Measurements from ENCODE around the gene CFAP299.

CFAP299 gene

DNA sequence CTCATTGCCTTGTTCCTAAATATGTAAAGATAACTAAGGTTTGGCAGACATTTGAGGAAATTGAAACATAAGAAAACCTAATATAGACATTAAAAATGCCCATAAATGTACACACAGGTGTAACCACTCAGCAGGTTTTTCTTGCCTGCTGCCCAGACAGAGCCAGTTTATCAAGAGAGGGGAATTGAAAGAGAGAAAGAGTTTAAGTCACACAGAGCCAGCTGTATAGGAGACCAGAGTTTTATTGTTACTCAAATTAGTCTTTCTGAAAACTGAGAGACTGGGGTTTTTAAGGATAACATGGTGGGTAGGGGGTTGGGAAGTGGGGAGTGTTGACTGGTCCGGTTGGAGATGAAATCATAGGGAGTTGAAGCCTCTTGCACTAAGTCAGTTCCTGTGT is 119.0 kb downstream of the CFAP299 start:
- Histone ChIP-seq H3K79me2 (ENCODE audit: insufficient read depth, low read length) (no peaks in the 10 kb centered on the region), H4K20me1 (ENCODE audit: low read depth, low read length) (no peaks in the 10 kb centered on the region), H3K9me2 (replicated peaks; ENCODE audit: insufficient read depth, low read length) (no peaks in the 10 kb centered on the region), H3K9me3 (ENCODE audit: insufficient read depth, low read length) (no peaks in the 10 kb centered on the region), H3F3A (ENCODE audit: insufficient read depth) (no peaks in the 10 kb centered on the region), H3K4me3 (ENCODE audit: insufficient read depth, low read length, poor library complexity, severe bottlenecking) (no peak overlapping the region), H2AFZ (ENCODE audit: low read depth, low read length, severe bottlenecking) (no peak overlapping the region), H3K4me2 (ENCODE audit: low read depth, low read length, poor library complexity, severe bottlenecking) (no peak overlapping the region), H3K9ac (ENCODE audit: low read length) (no peak overlapping the region), H3K27ac (ENCODE audit: low read depth, low read length) (no peak overlapping the region), H3K36me3 (ENCODE audit: low read length) (no peaks in the 10 kb centered on the region), H3K27me3 (ENCODE audit: low read length) (no peaks in the 10 kb centered on the region)
- no peak for TF ChIP-seq EZH2phosphoT487 (conservative IDR thresholded peaks at IDR 0.05; ENCODE audit: low read length)

DNA sequence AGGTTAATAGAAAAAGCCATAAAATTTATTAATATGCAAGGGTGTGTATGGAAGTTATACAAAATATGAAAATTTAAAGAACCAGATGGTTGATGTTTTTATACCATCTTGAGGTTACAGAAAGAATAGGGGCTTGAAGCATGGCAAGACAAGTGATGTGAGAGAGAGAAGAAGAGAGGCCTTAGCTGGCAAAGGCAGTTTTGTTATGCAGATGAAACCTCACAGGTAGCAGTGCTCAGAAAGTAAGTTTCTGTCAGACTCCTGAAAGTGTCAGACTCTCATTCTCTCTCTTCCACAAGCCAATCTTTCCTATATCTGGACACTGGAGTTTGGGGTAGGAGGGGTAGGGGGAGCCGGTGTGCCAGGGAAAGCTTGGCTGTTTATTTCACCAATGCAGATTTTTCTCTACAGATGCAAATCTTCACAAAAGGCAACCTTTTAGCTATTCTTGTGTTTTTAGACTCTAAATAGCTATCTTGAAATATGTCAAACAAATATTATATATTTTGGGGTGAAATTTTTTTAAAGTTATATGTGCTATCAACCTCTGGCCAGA is 124.5 kb downstream of the CFAP299 start:
- no peaks in the 10 kb centered on the region for H3K9me2 ChIP-seq (replicated peaks; ENCODE audit: insufficient read depth, low read length)
- H3K4me2 ChIP-seq (ENCODE audit: low read depth, low read length, poor library complexity, severe bottlenecking) = no peak overlapping the region
- H3K9ac ChIP-seq (ENCODE audit: low read length) = no peak overlapping the region
- H3K79me2 ChIP-seq (ENCODE audit: insufficient read depth, low read length) = no peaks in the 10 kb centered on the region
- H4K20me1 ChIP-seq (ENCODE audit: low read depth, low read length) = no peaks in the 10 kb centered on the region
- H3K27me3 ChIP-seq (ENCODE audit: low read length) = no peaks in the 10 kb centered on the region
- no peak overlapping the region for H3K27ac ChIP-seq (ENCODE audit: low read depth, low read length)
- TF ChIP-seq EZH2phosphoT487 (conservative IDR thresholded peaks at IDR 0.05; ENCODE audit: low read length) = no peak
- TF ChIP-seq, protein P1, sequence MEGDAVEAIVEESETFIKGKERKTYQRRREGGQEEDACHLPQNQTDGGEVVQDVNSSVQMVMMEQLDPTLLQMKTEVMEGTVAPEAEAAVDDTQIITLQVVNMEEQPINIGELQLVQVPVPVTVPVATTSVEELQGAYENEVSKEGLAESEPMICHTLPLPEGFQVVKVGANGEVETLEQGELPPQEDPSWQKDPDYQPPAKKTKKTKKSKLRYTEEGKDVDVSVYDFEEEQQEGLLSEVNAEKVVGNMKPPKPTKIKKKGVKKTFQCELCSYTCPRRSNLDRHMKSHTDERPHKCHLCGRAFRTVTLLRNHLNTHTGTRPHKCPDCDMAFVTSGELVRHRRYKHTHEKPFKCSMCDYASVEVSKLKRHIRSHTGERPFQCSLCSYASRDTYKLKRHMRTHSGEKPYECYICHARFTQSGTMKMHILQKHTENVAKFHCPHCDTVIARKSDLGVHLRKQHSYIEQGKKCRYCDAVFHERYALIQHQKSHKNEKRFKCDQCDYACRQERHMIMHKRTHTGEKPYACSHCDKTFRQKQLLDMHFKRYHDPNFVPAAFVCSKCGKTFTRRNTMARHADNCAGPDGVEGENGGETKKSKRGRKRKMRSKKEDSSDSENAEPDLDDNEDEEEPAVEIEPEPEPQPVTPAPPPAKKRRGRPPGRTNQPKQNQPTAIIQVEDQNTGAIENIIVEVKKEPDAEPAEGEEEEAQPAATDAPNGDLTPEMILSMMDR (IDR thresholded peaks at IDR 0.05; ENCODE audit: insufficient read depth, low read length, poor library complexity, severe bottlenecking) = no peak
- H3K4me3 ChIP-seq (ENCODE audit: insufficient read depth, low read length, poor library complexity, severe bottlenecking) = no peak overlapping the region
- no peaks in the 10 kb centered on the region for H3F3A ChIP-seq (ENCODE audit: insufficient read depth)
- H2AFZ ChIP-seq (ENCODE audit: low read depth, low read length, severe bottlenecking) = no peak overlapping the region
- H3K9me3 ChIP-seq (ENCODE audit: insufficient read depth, low read length) = no peaks in the 10 kb centered on the region
- H3K36me3 ChIP-seq (ENCODE audit: low read length) = no peaks in the 10 kb centered on the region

DNA sequence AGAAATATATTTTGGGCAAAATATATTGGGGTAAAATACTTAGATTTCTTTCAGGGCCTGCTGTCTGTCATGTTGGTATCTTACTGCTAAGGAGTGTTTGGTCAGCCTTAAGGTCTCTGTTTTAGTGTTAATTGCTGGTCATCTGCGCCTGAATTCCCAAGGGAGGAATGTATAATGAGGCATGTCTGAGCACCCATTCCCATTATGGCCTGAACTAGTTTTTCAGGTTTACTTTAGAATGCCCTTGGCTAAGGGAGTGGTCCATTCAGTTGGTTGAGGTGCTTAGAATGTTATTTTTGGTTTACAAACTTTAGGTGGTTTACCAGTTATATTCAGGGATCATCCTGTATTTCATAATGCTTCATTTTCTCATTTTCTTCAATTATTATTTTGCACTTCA is 125.9 kb downstream of the CFAP299 start:
- Histone ChIP-seq H3K9me3 (ENCODE audit: insufficient read depth, low read length) (no peaks in the 10 kb centered on the region), H3K27ac (ENCODE audit: low read depth, low read length) (no peak overlapping the region), H4K20me1 (ENCODE audit: low read depth, low read length) (no peaks in the 10 kb centered on the region), H3K9ac (ENCODE audit: low read length) (no peak overlapping the region), H3K9me2 (replicated peaks; ENCODE audit: insufficient read depth, low read length) (no peaks in the 10 kb centered on the region), H3K4me3 (ENCODE audit: insufficient read depth, low read length, poor library complexity, severe bottlenecking) (no peak overlapping the region), H3F3A (ENCODE audit: insufficient read depth) (no peaks in the 10 kb centered on the region), H2AFZ (ENCODE audit: low read depth, low read length, severe bottlenecking) (no peak overlapping the region), H3K4me2 (ENCODE audit: low read depth, low read length, poor library complexity, severe bottlenecking) (no peak overlapping the region), H3K36me3 (ENCODE audit: low read length) (no peaks in the 10 kb centered on the region), H3K27me3 (ENCODE audit: low read length) (no peaks in the 10 kb centered on the region), H3K79me2 (ENCODE audit: insufficient read depth, low read length) (no peaks in the 10 kb centered on the region)
- TF ChIP-seq EZH2phosphoT487 (conservative IDR thresholded peaks at IDR 0.05; ENCODE audit: low read length) = no peak
- TF ChIP-seq, protein P1 (IDR thresholded peaks at IDR 0.05; ENCODE audit: insufficient read depth, low read length, poor library complexity, severe bottlenecking) = no peak

DNA sequence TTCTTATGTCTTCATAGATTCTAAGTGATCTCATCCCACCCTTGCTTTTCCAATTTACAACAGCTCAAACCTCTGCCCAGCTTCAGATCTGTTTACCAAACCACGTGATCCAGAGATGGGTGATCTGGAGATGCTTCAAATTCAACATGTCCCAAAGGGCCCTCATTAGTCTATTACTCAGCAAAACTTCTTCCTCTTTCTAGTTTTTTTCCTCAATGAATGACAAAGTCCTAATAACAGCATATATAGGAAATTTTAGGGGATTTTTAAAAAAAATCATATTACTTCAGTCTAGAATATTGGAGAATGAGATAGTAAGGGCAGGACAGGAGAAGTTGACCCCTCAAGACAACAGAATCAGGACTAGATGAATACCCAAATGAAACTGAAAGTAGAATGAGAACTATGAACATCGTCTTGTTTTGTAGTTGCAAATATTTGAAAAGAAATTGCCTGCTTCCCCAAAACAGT is 127.1 kb downstream of the CFAP299 start:
- H3K4me2 ChIP-seq (ENCODE audit: low read depth, low read length, poor library complexity, severe bottlenecking) = peak overlapping the region; percentile 72
- H4K20me1 ChIP-seq (ENCODE audit: low read depth, low read length) = no peaks in the 10 kb centered on the region
- H3K36me3 ChIP-seq (ENCODE audit: low read length) = no peaks in the 10 kb centered on the region
- no peaks in the 10 kb centered on the region for H3K9me2 ChIP-seq (replicated peaks; ENCODE audit: insufficient read depth, low read length)
- no peaks in the 10 kb centered on the region for H3F3A ChIP-seq (ENCODE audit: insufficient read depth)
- no peak for TF ChIP-seq EZH2phosphoT487 (conservative IDR thresholded peaks at IDR 0.05; ENCODE audit: low read length)
- TF ChIP-seq, protein P1 (IDR thresholded peaks at IDR 0.05; ENCODE audit: insufficient read depth, low read length, poor library complexity, severe bottlenecking) = no peak
- H3K9ac ChIP-seq (ENCODE audit: low read length) = no peak overlapping the region
- H3K27me3 ChIP-seq (ENCODE audit: low read length) = no peaks in the 10 kb centered on the region
- peak overlapping the region; percentile 48 for H2AFZ ChIP-seq (ENCODE audit: low read depth, low read length, severe bottlenecking)
- no peak overlapping the region for H3K27ac ChIP-seq (ENCODE audit: low read depth, low read length)
- no peaks in the 10 kb centered on the region for H3K9me3 ChIP-seq (ENCODE audit: insufficient read depth, low read length)
- H3K79me2 ChIP-seq (ENCODE audit: insufficient read depth, low read length) = no peaks in the 10 kb centered on the region
- peak overlapping the region; percentile 29 for H3K4me3 ChIP-seq (ENCODE audit: insufficient read depth, low read length, poor library complexity, severe bottlenecking)
